ENCODE results near the gene PHACTR3. TPM values are rescaled to one million over a fixed set of nuclear protein-coding genes. Genes with fewer than 3 reads are reported as not detected.

Gene PHACTR3
- total RNA-seq, 2 donors from 2014 or later, result 0.34 TPM; not detected in 1

DNA sequence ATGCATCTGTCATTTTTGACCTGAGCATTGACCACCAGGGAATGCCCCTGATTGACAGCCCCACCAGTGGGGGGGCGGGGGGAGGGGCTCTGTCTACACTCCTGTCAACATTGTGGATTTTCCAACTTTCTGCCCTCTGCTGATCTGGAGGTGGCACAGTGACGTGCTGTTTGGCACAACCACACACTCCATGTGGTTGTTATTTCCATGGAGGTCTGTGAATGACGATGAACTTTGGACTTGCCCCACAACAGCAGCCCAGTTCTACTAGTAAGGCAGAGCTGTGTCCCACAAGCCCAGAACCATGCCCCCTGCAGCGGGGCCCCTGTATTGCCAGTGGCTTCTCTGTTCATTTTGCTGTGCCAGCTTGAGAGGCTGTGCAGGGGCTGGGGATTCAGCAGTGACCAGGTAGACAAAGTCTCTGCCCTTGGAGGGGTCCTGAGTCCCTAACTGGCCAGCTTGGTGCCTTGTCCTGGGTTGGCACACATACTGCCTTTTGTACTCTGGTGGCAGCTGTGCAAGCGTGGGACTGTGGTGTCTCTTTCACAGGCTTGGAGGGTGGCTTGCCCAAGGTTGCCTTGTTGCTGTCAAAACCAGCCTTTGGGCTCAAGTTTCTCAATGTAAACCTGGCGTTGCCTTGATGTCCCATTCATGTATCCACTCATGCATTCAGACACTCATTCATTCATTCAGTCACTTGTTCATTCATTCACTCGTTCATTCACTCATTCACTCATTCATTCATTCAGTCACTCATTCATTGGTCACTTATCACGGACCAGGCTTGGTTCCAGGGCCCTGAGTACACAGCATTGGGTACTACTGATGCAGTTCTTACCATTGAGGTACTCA lies 220.6 kb downstream of the PHACTR3 start:
- intact Hi-C loops (cut with DNase I), result no loop called here
- TF ChIP-seq, protein P1, sequence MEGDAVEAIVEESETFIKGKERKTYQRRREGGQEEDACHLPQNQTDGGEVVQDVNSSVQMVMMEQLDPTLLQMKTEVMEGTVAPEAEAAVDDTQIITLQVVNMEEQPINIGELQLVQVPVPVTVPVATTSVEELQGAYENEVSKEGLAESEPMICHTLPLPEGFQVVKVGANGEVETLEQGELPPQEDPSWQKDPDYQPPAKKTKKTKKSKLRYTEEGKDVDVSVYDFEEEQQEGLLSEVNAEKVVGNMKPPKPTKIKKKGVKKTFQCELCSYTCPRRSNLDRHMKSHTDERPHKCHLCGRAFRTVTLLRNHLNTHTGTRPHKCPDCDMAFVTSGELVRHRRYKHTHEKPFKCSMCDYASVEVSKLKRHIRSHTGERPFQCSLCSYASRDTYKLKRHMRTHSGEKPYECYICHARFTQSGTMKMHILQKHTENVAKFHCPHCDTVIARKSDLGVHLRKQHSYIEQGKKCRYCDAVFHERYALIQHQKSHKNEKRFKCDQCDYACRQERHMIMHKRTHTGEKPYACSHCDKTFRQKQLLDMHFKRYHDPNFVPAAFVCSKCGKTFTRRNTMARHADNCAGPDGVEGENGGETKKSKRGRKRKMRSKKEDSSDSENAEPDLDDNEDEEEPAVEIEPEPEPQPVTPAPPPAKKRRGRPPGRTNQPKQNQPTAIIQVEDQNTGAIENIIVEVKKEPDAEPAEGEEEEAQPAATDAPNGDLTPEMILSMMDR (IDR thresholded peaks at IDR 0.05), result no peak
- TF ChIP-seq POLR2AphosphoS5 (IDR thresholded peaks at IDR 0.05), result no peak
- 84% methylated on average over 8 of the region's 8 CpGs for WGBS
- no peak for DNase-seq (ENCODE audit: low spot score)
- H3K36me3 ChIP-seq, result no peaks in the 10 kb centered on the region
- no peak overlapping the region for H3K27ac ChIP-seq
- H3K4me1 ChIP-seq (replicated peaks), result no peaks in the 10 kb centered on the region
- H3K27me3 ChIP-seq (replicated peaks; ENCODE audit: insufficient read depth), result no peaks in the 10 kb centered on the region
- no peak overlapping the region for H3K4me3 ChIP-seq
- H3K9me3 ChIP-seq, result no peaks in the 10 kb centered on the region

DNA sequence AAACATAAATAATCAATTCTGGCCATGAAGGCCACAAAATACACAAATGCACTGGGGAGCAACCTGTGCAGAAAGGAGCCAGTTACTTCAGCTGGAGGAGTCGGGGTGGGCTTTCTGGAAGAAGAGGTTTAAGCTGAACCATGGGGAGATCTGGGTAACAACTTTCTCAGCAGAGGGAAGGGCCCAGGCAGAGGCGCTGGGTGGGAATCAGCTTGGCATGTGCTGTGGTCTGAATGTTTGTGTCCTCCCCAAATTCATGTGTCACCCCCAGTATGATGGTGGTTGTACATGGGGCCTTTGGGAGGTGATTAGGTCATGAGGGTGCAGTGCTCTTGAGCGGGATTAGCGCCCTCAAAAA lies 221.2 kb downstream of the PHACTR3 start:
- intact Hi-C loops (cut with DNase I), result no loop called here
- 98% methylated on average over 4 of the region's 4 CpGs for WGBS
- no peaks in the 10 kb centered on the region for H3K4me1 ChIP-seq (replicated peaks)
- no peak overlapping the region for H3K4me3 ChIP-seq
- H3K27ac ChIP-seq, result no peak overlapping the region
- H3K27me3 ChIP-seq (replicated peaks; ENCODE audit: insufficient read depth), result no peaks in the 10 kb centered on the region
- DNase-seq (ENCODE audit: low spot score), result no peak
- TF ChIP-seq POLR2A (IDR thresholded peaks at IDR 0.05) (no peak), POLR2AphosphoS5 (IDR thresholded peaks at IDR 0.05) (no peak)
- TF ChIP-seq, protein P1 (IDR thresholded peaks at IDR 0.05), result no peak
- H3K36me3 ChIP-seq, result no peaks in the 10 kb centered on the region
- no peaks in the 10 kb centered on the region for H3K9me3 ChIP-seq

DNA sequence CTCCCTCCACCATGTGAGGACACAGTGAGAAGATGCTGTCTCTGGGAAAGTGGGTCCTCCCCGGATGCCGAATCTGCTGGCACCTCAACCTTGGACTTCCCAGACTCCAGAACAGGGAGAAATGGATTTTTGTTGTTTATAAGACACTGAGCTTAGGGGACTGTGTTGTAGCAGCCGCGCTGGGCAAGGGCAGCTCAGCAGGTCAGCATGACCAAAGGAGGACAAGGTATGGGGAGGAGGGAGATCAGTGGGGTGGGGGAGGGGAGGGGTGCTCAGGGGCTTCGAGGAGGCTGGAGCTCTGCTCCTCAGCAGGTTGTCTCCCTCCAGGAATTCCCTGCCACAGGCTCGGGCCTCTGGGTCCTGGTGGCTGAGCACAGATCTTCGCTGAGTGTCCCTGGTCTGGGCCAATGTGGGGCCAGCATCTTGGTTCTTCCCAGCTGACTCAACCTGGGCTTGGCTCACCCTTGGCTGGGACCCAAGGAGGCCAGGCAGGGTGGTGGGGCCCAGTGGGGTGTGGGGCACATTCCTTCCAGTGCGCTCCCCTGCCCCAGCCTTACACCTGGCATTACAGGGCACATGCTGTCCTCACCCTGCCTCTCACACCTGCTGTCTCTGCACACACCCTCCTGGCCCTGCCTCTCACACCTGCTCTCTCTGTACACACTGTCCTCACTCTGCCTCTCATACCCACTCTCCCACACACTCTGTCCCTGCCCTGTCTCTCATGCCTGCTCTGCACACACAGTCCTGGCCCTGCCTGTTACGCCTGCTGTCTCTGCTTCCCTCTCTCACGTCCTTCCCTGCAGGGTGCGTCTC lies 221.8 kb downstream of the PHACTR3 start:
- H3K4me3 ChIP-seq, result no peak overlapping the region
- TF ChIP-seq POLR2A (IDR thresholded peaks at IDR 0.05) (no peak), POLR2AphosphoS5 (IDR thresholded peaks at IDR 0.05) (peak; percentile 50)
- TF ChIP-seq, protein P1 (IDR thresholded peaks at IDR 0.05), result no peak
- H3K4me1 ChIP-seq (replicated peaks), result no peaks in the 10 kb centered on the region
- WGBS, result 61% methylated on average over 11 of the region's 11 CpGs
- H3K36me3 ChIP-seq, result no peaks in the 10 kb centered on the region
- no peaks in the 10 kb centered on the region for H3K9me3 ChIP-seq
- peak; percentile 71 for DNase-seq (ENCODE audit: low spot score)
- H3K27me3 ChIP-seq (replicated peaks; ENCODE audit: insufficient read depth), result no peaks in the 10 kb centered on the region
- intact Hi-C loops (cut with DNase I), result no loop called here
- no peak overlapping the region for H3K27ac ChIP-seq

DNA sequence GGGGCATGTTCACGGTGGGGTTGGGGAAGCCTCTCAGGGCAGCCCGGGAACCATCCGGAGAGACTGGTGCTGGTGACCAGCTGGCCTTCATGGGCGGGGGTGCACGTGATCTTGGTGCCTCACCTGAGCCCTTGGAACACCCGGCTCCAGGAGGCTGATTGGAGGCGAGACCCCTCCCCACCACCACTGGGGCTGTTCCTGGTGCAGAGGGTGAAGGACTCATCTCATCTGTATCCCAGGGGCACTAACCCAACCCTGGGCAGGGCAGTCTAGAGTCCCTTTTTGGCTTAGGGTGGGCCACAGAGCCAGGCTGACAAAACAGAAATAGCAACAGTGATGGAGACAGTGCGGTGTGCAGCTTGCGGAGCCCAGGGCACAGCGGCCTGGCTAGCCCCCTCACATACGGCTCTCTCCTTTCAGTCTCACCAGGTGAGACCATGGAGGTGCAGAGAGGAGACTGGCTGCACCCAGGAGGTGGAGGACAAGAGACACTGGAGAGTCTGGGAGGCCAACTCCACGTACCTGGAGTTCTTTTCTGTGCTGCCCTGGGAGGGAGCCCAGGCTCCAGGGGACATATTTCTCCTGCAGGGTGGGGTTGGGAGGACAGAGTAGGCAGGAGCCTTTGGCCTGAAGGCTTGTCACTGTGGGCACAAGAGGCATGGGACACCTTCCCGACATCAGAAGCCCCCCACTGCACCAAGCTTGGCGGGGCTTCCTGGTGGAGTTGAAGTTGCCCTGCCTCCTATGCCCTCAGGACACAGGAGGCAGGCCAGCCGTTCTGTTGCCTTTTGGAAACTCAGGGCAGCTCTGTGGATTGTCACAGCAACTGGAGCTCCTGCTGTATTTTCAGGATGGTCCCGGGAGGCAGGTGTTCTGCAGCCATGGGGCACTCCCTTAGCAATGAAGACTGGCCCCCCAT lies 223.1 kb downstream of the PHACTR3 start:
- TF ChIP-seq POLR2AphosphoS5 (IDR thresholded peaks at IDR 0.05) (no peak), POLR2A (IDR thresholded peaks at IDR 0.05) (no peak)
- TF ChIP-seq, protein P1 (IDR thresholded peaks at IDR 0.05), result no peak
- Histone ChIP-seq H3K4me3 (no peak overlapping the region), H3K27me3 (replicated peaks; ENCODE audit: insufficient read depth) (no peaks in the 10 kb centered on the region), H3K27ac (no peak overlapping the region), H3K4me1 (replicated peaks) (no peaks in the 10 kb centered on the region), H3K36me3 (no peaks in the 10 kb centered on the region), H3K9me3 (no peaks in the 10 kb centered on the region)
- no peak for DNase-seq (ENCODE audit: low spot score)
- intact Hi-C loops (cut with DNase I), result no loop called here
- 78% methylated on average over 16 of the region's 16 CpGs for WGBS

All from prostate gland (tissue), 2 donors.